H54 (cell line): Measurements from ENCODE around the gene RAB25.
A peak's percentile ranks its signal among the peaks of the same experiment; 100 is the strongest.

Experiments used
- DNase-seq: peaks from one replicate; pipeline ENCODE4 v3.0.0; 2011; ENCODE audit warnings: low spot score, mixed read lengths; ENCODE audit not compliant: insufficient read length
- FAIRE-seq: peaks from 3 replicates; lab custom pipeline; 2011; peaks lifted over from hg19 to GRCh38; lab: Jason Lieb, UNC
- POLR2A ChIP-seq: IDR thresholded peaks from 2 replicates; pipeline ENCODE4 v1.6.1; 2011; ENCODE audit warnings: low read depth, mild to moderate bottlenecking, low read length

Gene RAB25

DNA sequence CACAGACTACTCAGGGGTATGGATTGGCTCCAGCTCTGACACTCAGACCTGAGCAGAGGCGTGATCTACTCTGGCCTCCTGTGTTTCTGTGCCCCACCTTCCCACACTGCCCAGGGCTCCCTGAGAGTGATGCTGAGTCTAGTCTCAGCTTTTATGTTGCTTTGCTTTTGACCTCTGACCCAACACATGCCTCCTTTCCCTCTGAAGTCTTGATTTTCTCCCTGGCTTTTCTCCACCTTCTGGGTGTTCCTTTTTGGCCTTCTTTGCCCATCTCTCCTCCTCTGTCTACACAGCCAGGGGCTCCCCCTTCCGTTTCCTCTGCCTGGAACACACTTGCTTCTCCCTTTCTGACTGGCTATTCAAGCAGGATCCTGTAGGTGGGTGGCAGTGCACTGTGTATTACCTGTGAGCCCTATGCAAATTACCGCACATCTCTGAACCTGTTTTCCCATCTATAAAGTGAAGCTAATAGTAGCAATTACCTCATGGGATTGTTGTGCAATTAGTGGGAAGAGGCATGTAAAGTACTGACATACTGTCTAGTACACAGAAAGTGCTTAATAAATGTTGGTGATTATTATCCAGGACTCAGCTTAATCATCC lies 35.0 kb downstream of the RAB25 start:
- no peak for FAIRE-seq
- no peak for TF ChIP-seq POLR2A
- DNase-seq: no peak

DNA sequence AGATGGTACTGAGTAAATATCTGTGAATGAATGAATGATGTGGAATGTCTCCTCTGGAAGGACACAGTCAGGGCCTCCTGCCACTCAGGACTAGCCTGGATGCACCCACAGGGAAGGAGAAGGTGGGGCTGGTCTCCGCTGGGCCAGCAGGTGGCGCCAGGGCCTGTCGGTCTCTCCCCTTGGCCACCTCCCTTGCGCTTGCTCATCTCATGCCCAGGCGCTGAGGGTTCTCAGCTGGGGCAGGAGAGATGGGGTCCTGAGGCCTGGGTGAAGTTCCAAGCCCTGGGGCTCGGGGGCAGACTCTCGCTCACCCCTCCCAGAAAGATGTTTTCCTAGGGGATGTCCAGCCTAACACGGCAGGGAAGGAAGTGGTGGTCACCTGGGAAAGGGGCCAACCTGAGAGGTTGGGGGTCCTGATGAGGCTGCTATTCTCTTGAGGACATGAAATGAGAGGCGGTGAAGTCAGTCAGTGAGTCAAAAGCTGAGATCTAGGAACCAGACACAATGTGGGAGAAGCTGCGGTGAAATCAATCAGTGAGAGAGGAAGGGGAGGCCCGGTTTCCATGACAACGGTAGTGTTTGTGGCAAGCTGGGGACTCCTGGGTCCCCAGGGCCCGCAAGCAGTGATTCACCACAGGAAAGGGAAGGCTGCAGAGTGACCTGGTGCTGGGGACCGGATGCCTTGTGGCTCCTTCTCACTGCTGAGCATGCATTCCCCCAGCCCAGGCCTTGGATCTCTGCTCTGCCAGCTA lies 35.9 kb downstream of the RAB25 start:
- DNase-seq (peak; percentile 91), FAIRE-seq (no peak)
- 0 out of 2 replicates have a peak, but pooled peaks have one; percentile 30 for TF ChIP-seq POLR2A

DNA sequence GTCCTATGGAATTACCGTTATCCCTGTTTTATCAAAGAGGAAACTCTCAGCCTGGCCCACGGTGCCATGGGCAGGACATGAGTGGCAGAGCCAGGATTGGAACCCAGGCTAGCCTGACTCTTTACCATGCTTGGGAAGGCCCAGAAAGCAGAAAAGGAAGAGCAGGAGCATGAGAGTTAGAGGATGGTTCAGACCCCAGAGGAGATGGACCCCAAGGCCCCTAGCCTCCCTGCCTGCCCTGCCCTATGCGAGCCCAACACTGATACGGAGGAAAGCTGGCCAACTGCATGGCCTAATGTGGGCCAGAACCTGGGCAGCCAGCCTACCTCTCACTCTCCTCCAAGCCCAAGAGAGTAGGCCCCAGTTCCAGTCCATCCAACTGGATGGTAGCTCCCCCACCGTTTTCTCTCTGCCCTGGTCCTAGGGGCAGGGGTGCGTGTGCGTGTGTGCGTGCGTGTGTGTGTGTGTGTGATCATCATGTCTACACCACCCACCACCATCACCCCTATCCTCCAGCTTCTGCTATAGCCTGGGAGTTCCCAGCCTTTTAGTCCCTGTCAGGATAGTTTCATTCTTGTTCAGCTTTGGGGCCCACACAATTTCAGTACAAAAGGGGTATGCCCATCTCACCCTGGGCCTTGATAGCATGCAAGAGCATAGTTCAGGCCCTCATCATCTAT lies 36.7 kb downstream of the RAB25 start:
- TF ChIP-seq POLR2A: no peak
- DNase-seq (no peak), FAIRE-seq (no peak)

GRCh38 chr1:156098784-156099183 lies 37.8 kb downstream of the RAB25 start:
- FAIRE-seq (no peak), DNase-seq (no peak)
- TF ChIP-seq POLR2A: no peak

GRCh38 chr1:156099282-156099681 lies 38.3 kb downstream of the RAB25 start:
- FAIRE-seq (no peak), DNase-seq (no peak)
- TF ChIP-seq POLR2A: no peak

GRCh38 chr1:156100205-156100995 lies 39.4 kb downstream of the RAB25 start:
- FAIRE-seq (no peak), DNase-seq (no peak)
- no peak for TF ChIP-seq POLR2A

- DNase-seq: no peak
- TF ChIP-seq POLR2A: no peak
- no peak for FAIRE-seq
Observed at GRCh38 chr1:156101880-156102279, 40.9 kb downstream of the RAB25 start.

- FAIRE-seq (no peak), DNase-seq (no peak)
- 0 out of 2 replicates have a peak, but pooled peaks have one; percentile 13 for TF ChIP-seq POLR2A
Observed at GRCh38 chr1:156102633-156103511, 41.9 kb downstream of the RAB25 start.

DNA sequence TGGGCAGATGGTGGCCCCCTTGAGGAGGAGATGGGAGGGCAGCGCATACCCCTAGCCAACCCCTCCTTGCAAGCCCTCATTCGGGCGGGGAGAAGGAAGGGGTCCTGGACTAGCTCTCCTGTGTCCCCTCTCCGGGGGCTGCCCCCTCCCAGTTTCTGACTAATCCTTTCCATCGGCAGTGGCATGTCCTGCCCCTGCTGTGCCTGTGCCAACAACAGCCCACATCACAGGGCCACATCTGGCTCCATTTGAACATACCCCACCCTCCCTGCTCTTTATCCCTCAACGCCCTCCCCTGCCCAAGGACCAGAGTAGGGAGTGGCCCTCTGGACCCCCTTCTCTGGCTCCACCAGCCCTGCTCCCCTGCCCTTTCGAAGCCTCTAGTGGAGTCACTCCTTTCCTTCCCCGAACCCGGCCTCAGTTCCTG lies 42.6 kb downstream of the RAB25 start:
- FAIRE-seq: no peak
- peak; percentile 78 for DNase-seq

DNA sequence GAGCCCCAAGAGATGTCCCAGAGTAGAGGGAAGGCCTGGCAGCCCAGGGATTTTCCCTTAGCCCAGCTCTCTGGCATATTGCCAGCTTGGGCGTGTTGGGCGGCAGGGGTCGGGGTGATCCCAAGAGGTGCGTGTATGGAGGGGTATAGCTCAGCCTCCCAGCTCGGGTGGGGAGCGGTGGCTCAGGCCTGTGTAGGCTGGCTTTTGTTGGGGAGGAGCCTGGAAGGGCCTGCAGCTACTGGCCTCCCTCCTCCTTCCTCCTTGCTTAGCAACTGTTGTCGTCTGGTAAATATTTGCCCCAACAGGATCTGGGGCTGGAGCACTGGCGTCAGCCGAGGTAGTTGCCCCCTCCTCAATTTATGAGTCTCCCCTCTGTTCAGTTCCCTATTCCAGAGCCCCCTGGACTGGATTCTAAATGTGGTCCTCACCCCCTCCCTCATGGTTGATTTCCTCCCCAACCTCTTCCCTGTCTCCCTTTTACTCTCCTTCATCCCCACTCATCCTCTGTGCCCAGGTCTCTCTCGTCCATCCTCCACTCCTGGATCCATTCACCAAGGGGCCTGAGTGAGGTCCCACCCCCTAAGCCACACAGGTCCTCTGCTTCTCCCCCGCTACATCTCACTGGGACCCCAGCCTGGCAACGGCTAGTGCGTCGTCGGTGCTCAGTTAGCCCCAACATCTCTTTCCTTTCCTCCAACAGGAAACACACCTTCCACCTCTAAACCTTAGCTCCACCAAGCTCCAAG lies 43.3 kb downstream of the RAB25 start:
- DNase-seq (peak; percentile 83), FAIRE-seq (no peak)
- TF ChIP-seq POLR2A: 0 out of 2 replicates have a peak, but pooled peaks have one; percentile 12

More for the DNA sequence above, 42.6 kb downstream of the RAB25 start:
- TF ChIP-seq POLR2A: no peak

GRCh38 chr1:156104861-156105832 lies 44.2 kb downstream of the RAB25 start:
- no peak for TF ChIP-seq POLR2A
- no peak for FAIRE-seq
- no peak for DNase-seq
